Activated gamma-delta T cell (primary cell): Measurements from ENCODE around the gene POTED.
"Not testable (repeated sequence)": the region's sequence is repeated elsewhere in the genome, so short reads cannot be mapped to it uniquely, and the experiment has no call there.

Source experiments
- DNase-seq: peaks from one replicate; lab custom pipeline; 2025; lab: John Stamatoyannopoulos, UW
- total RNA-seq, 2 donors: gene quantifications; one replicate each; lab custom pipeline; 2026; lab: John Stamatoyannopoulos, UW

The POTED gene
- total RNA-seq = 0 reads per million in 2 donors

GRCh38 chr21:13609477-13609876 lies at the start of gene POTED:
TSS of gene POTED (plus strand) at chr21:13609777. CDS start at chr21:13610229, 452 bp downstream.
- DNase-seq = not testable (repeated sequence)

- DNase-seq = not testable (repeated sequence)
Observed at GRCh38 chr21:13650101-13650500, 40.5 kb downstream of the POTED start.

GRCh38 chr21:13651746-13652145 lies 42.2 kb downstream of the POTED start:
- not testable (repeated sequence) for DNase-seq
